DMS79 (cell line): ENCODE measurements around the gene AKIRIN2.
A peak's percentile ranks its signal among the peaks of the same experiment; 100 is the strongest.
"Not testable (repeated sequence)": the region's sequence is repeated elsewhere in the genome, so short reads cannot be mapped to it uniquely, and the experiment has no call there.

Experiments
- DNase-seq: peaks from one replicate; lab custom pipeline; 2025; lab: John Stamatoyannopoulos, UW

The AKIRIN2 gene

GRCh38 chr6:87718662-87719433 is 16.8 kb upstream of the AKIRIN2 start:
- DNase-seq, result no peak

- DNase-seq, result no peak
Observed at GRCh38 chr6:87716928-87717614, 15.0 kb upstream of the AKIRIN2 start.

GRCh38 chr6:87714093-87714842 is 12.2 kb upstream of the AKIRIN2 start:
- DNase-seq, result no peak

GRCh38 chr6:87712713-87713112 is 10.7 kb upstream of the AKIRIN2 start:
- not testable (repeated sequence) for DNase-seq

- no peak for DNase-seq
Observed at GRCh38 chr6:87710090-87710489, 8.1 kb upstream of the AKIRIN2 start.

- not testable (repeated sequence) for DNase-seq
Observed at GRCh38 chr6:87708581-87709427, 6.8 kb upstream of the AKIRIN2 start.

GRCh38 chr6:87706187-87706966 is 4.3 kb upstream of the AKIRIN2 start:
- no peak for DNase-seq

- DNase-seq, result no peak
Observed at GRCh38 chr6:87705070-87705691, 3.1 kb upstream of the AKIRIN2 start.

GRCh38 chr6:87703039-87703438 is 1.0 kb upstream of the AKIRIN2 start:
- not testable (repeated sequence) for DNase-seq

GRCh38 chr6:87702589-87702945 is 534 bp upstream of the AKIRIN2 start:
- DNase-seq, result no peak

- DNase-seq, result no peak
Observed at GRCh38 chr6:87701344-87701675, 723 bp downstream of the AKIRIN2 start.

- no peak for DNase-seq
Observed at GRCh38 chr6:87700397-87701343, 1.4 kb downstream of the AKIRIN2 start.

GRCh38 chr6:87699576-87699975 is 2.5 kb downstream of the AKIRIN2 start:
- DNase-seq, result no peak

- no peak for DNase-seq
Observed at GRCh38 chr6:87698547-87699006, 3.5 kb downstream of the AKIRIN2 start.

GRCh38 chr6:87697581-87698546 is 4.2 kb downstream of the AKIRIN2 start:
- peak; percentile 43 for DNase-seq

- DNase-seq, result not testable (repeated sequence)
Observed at GRCh38 chr6:87696817-87697216, 5.2 kb downstream of the AKIRIN2 start.

GRCh38 chr6:87692086-87692485 is 9.9 kb downstream of the AKIRIN2 start:
- DNase-seq, result no peak

GRCh38 chr6:87690441-87690840 is 11.6 kb downstream of the AKIRIN2 start:
- DNase-seq, result no peak
